Spleen (tissue), 7 donors: ENCODE measurements around the gene ABHD6.

ENCODE experiments used
- POLR2A ChIP-seq, 3 donors: fragments of 450-650 bp; IDR thresholded peaks; one replicate each; pipeline ENCODE4 v1.5.1; 2017; ENCODE audit warnings: antibody characterized with exemption in 3 of 3, mild to moderate bottlenecking in 1 of 3
- POLR2AphosphoS5 ChIP-seq, 3 donors: sonication (generic); formaldehyde crosslinking; IDR thresholded peaks; one replicate each; pipeline ENCODE4 v1.5.1; 2017; ENCODE audit warnings: antibody characterized with exemption in 3 of 3
- TF ChIP-seq, protein P1 (sequence below), 11 experiments: fragments of 200-600 bp in 7 of 11; fragments of 450-650 bp in 4 of 11; sonication (generic) in 4 of 11; IDR thresholded peaks in 8 of 11; conservative IDR thresholded peaks in 3 of 11; 1 replicate in 7 of 11; 2 replicates in 4 of 11; pipeline versions ENCODE4 v1.4.0 to v1.8.0; 2016 to 2021; ENCODE audit warnings: antibody characterized with exemption in 11 of 11, inconsistent platforms in 4 of 11, mild to moderate bottlenecking in 1 of 11
- donor health status: DM: no; HTN: no; CAD: no; lungs with moderate emphysema.
- donor health status: DM: no; HTN: no; CAD: no.
- donor health status: DM: no; HTN: no; CAD: no.

DNA sequence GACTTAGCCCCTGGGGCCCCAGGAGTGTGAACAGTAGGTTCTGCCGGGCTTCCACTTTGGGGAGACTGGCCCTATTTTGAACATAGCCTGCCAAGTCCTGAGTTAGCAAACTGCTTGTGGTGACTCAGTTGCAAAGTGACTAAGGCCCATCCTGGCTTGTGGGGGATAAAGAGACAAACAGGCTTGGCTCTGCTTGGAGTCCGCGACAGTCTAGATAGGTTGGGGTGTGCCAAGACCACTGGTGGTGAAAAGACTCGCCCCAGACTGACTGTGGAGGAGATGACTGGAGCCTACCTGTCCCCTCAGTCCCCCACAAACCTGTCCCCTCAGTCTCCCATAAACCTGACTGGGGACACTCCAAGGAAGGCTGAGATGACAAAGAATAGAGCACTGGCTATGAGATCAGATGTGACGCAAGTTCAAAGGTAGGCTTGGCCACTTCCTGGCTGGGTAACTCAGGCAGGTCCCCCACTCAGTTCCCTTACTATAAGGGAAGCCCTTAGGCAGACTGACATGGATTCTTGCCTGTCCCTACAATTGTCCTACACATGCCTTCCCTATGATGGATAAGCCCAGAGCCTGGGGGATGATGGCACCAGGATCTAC lies 31.1 kb upstream of the ABHD6 start:
- TF ChIP-seq, protein P1, sequence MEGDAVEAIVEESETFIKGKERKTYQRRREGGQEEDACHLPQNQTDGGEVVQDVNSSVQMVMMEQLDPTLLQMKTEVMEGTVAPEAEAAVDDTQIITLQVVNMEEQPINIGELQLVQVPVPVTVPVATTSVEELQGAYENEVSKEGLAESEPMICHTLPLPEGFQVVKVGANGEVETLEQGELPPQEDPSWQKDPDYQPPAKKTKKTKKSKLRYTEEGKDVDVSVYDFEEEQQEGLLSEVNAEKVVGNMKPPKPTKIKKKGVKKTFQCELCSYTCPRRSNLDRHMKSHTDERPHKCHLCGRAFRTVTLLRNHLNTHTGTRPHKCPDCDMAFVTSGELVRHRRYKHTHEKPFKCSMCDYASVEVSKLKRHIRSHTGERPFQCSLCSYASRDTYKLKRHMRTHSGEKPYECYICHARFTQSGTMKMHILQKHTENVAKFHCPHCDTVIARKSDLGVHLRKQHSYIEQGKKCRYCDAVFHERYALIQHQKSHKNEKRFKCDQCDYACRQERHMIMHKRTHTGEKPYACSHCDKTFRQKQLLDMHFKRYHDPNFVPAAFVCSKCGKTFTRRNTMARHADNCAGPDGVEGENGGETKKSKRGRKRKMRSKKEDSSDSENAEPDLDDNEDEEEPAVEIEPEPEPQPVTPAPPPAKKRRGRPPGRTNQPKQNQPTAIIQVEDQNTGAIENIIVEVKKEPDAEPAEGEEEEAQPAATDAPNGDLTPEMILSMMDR (IDR thresholded peaks at IDR 0.05 in 8 of 11, conservative IDR thresholded peaks at IDR 0.05 in 3 of 11) = no peak
- TF ChIP-seq POLR2A (IDR thresholded peaks at IDR 0.05) (no peak), POLR2AphosphoS5 (IDR thresholded peaks at IDR 0.05) (no peak)
